Measurements from ENCODE around the gene MYO1D. TPM values are rescaled to one million over a fixed set of nuclear protein-coding genes. Genes with fewer than 3 reads are reported as not detected.
A peak's percentile ranks its signal among the peaks of the same experiment; 100 is the strongest.
"Not testable (repeated sequence)": the region's sequence is repeated elsewhere in the genome, so short reads cannot be mapped to it uniquely, and the experiment has no call there.

The MYO1D gene
- polyA plus RNA-seq, 3 donors, result 27.1 to 29.8 (median 27.4) TPM

DNA sequence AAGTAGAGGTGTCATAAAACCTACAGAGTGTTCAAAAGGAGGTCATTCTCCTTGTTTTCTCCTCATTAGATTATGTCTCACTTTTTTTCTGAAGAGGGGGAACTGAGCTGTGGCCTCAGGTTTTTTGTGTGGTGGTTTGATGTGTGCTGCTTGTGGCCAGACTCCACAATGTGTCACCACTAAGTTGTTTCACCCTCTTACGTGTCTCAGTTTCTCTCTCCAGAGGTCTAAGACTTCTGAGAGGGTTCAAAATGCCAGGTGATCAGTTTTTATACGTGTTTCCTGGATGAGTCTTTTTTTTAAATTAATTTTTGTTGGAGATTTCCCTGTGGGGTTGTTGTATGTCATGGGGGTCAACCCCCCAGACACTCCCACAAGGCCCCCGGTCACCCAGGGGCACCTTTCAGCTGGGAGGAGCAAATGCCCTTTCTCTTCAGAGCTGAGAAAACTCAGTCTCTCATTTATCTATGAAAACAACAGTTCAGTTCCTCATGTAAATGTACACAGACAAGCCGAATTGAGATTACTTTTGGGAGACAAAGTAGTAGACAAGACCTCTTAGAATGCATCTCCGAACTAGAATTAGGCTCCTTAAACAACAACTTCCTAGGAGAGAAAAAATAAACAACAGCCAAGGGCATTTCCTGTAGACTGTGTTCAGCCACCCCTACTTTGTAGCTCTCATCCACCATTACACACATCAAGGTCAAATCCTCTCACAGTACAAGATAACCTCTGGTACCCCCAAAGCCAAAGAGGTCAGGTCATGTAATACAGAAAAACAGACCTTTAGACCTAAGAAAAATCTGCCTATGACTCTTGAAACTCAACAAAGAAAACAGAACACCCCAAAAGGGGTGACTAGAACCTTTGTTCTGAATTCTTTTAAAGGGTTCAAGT lies 27.1 kb upstream of the MYO1D start:
- no peak for DNase-seq (ENCODE audit: extremely low read depth in 1 of 11, low read depth in 9 of 11, low spot score in 4 of 11)

DNA sequence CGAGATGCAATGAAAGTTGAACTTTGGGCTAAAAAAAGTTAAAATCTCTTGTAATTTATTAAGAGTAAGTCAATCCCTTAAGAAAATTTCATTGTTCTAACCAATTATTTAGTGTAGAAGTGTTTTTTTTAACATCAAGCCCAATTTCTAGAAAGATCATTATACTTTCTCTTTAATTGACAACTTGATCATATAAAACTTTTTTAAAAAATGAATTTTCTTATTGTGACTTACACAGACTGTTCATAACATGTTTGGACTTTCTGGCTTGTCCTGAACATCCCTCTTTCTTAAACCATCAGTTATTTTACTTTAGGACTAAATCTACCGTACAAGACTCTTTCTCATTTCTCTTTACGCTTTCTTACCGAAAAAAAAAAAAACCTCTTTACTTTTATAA lies 24.8 kb upstream of the MYO1D start:
- no peak for DNase-seq (ENCODE audit: extremely low read depth in 1 of 11, low read depth in 9 of 11, low spot score in 4 of 11)

DNA sequence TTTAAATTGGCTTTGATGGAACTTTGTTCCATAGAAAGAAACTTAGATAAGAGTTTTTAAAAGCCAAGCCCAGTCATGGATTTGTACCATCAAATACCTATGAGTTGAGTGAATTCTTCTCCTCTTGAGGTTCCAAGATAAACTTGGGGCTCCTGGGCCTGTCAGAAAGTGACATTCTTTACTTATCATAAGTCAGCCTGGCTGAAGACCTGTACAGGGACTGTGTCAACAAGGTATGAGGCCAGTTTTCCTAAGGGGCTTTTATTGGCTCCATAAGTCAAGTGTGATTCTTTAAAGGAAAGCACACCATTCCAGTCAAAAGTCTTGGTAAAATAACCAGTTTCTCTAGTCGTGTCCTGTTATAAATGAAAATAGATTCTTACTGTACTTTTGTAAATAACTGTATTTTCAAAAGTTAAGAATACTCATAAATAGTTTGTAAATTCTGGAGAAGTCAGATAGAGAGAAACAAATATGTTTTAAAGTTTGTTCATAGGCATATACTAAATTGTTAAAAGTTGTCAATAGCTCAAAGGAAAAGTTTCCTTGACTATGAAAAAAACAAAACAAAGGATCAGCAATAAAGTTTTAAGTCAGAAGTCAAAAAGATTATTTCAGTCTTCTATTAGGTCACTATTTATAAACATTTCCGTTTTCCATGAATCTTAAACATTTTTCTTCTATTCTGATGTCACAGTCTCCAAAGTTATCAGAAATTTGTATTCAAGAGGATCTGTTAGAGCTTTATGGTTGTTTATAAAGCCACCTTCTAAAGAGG lies 22.5 kb upstream of the MYO1D start:
- DNase-seq (ENCODE audit: extremely low read depth in 1 of 11, low read depth in 9 of 11, low spot score in 4 of 11), result no peak

DNA sequence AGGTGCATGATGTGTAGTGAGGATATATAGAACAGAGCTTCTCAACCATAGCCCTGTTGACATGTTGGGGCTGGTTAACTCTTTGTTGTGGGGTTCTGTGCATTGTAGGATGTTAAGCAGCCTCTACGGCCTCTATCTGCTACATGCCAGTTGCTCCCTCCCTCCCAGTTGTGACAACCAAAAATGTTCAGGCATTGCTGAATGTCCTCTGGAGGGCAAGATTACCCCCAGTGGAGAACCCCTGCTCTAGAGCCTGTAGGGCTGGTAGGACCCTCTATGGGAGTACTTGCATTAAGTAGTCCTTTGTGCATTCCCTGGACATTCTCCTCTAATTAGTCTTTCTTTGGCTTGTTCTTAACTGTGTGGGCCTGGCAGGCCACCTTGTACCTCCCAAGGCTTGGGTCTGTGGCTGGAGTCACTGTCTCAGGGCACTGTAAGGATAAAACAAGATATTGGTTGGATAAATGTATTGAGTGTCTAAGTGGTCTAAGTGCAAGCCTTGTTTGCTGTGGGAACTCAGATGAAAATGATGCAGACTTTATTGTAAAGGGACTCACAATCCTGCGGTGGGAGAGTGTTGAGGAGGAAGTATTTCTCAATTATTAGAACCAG lies 19.8 kb upstream of the MYO1D start:
- no peak for DNase-seq (ENCODE audit: extremely low read depth in 1 of 11, low read depth in 9 of 11, low spot score in 4 of 11)

DNA sequence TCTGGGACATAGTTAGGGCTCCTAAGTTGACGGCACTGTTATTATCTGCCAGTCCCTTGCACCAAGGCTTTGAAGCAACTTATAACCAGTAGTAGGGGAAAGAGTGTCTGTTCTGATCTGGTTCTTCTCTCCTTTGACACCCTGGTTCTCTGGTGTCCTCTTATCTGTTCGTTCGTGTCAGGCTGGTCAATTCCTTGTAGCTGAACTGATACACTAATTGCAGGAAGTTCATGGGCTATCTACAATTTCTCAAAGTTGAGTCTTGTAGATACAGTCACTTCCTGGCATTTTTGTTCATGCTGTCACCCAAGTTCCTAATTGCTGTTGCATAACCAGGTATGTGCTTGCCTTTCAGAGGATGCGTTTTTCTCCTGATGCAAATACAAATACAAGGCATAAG lies 17.3 kb upstream of the MYO1D start:
- DNase-seq (ENCODE audit: extremely low read depth in 1 of 11, low read depth in 9 of 11, low spot score in 4 of 11), result no peak

DNA sequence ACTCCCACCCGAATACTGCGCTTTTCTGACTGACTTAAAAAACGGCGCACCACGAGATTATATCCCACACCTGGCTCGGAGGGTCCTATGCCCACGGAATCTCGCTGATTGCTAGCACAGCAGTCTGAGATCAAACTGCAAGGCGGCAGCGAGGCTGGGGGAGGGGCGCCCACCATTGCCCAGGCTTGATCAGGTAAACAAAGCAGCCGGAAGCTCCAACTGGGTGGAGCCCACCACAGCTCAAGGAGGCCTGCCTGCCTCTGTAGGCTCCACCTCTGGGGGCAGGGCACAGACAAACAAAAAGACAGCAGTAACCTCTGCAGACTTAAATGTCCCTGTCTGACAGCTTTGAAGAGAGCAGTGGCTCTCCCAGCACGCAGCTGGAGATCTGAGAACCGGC lies 10.5 kb upstream of the MYO1D start:
- DNase-seq (ENCODE audit: extremely low read depth in 1 of 11, low read depth in 9 of 11, low spot score in 4 of 11), result not testable (repeated sequence)

DNA sequence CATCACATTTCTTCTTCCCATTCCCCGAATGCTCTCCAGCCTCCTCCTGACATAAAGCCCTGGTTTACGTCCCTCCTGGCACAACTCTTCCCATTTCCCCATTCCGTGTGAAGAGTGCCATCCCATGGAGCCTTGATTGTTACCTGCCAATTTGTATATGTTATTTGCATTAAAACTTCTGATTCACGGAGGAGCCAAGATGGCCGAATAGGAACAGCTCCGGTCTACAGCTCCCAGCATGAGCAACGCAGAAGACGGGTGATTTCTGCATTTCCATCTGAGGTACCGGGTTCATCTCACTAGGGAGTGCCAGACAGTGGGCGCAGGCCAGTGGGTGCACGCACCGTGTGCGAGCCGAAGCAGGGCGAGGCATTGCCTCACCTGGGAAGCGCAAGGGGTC lies 10.0 kb upstream of the MYO1D start:
- not testable (repeated sequence) for DNase-seq (ENCODE audit: extremely low read depth in 1 of 11, low read depth in 9 of 11, low spot score in 4 of 11)

DNA sequence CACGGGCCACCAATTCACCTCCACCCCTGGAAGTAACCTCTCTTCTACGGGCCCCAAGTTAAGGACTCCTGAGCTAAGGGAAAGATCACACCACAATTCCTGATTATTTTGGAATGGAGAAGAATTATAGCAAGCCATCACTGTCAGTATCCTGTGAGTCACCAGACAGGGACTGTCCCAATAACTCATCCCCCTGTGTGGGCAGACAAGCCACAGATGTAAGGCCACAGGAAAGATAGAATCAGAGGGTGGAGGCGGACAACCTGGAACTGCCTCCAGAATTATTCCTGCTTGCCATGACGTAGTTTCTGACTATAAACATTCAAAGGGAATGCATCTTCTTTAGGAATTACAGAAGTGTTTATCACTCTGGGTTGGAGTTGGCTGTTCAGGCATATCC lies 5.8 kb upstream of the MYO1D start:
- no peak for DNase-seq (ENCODE audit: extremely low read depth in 1 of 11, low read depth in 9 of 11, low spot score in 4 of 11)

DNA sequence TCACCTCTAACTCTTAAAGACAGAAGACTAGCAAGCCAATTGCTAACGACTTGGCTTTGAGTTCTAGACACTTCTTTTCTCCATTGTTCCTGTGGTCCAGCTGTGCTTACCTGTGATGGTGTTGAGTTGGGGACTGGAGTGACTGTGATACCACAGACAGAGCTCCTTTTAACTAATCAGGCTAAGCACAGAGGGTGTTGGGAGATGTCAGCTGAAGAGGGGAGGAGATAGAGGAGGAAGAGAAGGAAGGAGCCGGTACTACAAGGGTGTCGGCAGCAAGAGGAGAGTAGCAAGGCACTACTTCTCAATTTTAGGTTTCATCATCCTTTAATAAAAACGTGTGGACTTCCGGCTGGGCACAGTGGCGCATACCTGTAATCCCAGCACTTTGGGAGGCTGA lies 5.1 kb upstream of the MYO1D start:
- DNase-seq (ENCODE audit: extremely low read depth in 1 of 11, low read depth in 9 of 11, low spot score in 4 of 11), result no peak

DNA sequence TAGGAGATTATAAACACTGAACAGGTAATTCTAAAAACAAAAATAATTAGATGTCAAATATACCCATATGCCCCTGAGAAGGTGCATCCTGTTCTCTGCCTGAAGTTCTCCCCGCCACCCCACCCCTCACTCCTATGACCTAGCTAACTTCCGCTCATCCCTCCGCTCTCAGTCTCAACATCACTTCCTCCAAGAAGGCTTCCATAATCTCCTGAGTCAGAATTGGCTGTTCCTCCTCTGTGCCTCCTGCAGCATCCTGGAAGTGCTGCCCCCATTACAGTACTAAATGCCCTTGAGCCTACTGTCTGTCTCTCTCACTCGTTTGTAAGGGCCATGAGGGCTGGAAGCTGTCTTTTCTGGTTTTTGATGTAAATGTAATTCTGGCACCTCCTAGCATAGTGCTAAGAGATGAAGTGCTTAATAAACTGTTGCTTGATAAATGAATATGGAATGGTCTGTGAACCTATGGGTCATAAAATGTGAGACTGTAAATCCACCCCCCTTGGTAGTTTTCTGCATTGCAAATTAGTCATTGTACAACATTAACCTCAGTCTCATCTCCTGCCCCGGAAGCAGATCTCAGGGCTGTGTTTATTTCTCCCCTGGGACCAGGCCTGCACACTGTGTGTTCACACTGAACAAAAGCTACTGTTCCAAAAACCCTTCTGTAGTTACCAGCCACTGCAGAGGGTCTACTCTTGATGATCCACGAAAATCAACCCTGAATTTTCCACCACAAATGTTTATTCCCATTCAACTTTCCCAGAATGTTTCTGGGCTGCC lies 3.9 kb upstream of the MYO1D start:
- no peak for DNase-seq (ENCODE audit: extremely low read depth in 1 of 11, low read depth in 9 of 11, low spot score in 4 of 11)

DNA sequence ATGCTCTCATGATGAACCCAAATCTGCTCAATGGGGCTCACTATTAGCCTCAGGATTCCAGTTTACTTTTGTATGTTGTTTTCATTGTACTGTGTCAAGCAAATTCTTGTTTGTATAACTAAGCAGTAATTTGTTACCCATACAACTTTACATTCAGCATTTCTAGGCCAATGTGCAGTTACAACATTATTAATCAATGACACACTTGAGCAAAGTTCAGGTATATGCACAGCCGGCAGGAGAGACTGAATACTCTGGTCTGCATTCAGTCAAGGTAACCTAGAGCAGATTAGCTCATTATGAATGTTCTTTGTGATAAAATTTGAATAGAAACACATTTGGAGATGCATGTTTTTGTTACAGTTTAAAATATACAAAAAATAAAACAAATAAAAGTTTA lies 2.2 kb upstream of the MYO1D start:
- DNase-seq (ENCODE audit: extremely low read depth in 1 of 11, low read depth in 9 of 11, low spot score in 4 of 11), result no peak

DNA sequence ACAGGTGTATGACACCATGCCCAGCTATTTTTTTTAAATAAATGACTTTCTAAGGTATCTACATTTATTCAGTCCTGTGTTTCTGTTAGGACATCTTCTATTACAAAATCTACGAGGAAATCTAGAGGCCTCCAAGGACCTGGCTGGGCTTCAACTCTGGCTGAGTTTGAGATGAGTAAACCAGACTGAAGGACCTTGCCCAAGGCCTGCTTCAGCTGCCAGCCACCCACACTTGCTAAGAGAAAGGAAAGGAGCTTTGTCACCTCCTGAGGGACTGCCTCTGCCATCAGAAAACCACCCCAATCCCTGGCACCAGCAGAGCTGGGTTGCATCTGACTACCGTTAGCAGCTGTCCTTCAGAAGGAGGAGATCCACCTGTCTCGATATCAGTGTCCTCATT lies 1.3 kb upstream of the MYO1D start:
- DNase-seq (ENCODE audit: extremely low read depth in 1 of 11, low read depth in 9 of 11, low spot score in 4 of 11), result no peak

DNA sequence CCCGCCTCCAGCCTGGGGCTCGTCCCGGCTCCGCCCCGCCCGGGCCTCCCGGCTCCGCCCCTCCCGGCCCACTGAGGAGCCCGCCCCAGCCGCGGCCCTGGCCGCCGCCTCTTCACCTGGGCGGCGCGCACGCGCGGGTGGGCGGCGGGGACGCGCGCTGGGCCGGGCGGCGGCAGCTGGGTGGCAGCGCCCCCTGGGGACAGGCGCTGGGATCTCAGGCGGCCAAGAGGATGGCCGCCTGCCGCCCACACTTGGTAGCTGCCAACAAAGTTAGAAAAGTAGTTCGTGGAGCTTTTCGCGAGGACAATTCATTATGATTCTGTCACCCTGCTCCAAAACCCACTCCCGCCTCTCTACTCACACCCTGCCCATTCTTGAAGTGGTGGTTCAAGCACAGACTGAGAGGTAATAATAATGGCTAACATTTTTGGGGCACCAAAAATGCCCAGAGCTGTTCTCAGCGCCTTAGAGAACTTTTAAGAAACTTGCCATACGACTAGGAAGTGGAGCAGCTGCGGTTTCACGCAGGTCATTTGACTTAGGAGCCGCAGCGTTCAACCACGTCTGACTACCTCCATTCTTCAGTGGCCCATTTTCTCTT lies 340 bp upstream of the MYO1D start:
- DNase-seq (ENCODE audit: extremely low read depth in 1 of 11, low read depth in 9 of 11, low spot score in 4 of 11), result peak; percentile 70 to 90 (median 85)

DNA sequence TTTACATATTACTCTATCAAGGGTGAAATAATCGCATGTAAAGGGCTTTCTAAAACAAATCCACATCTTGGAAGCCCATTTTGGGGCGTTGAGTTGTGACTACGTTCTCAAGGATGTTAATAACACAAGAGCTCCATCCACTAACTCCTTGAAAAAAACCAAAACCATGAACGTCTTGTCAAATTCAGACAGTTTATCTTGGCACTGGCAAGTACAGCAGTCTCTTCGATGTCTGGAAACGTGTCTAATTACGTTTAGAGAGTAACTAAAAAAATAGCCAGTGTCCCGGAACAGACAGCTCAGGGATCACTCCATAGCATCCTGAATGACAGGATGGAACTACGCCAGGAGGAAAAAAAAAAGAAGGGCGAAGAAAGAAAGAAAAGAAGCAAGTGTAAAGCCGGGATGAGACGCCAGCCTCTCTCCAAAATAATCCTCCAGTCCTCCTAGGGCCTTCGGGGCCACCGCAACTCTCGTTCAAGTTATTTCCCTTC lies 954 bp downstream of the MYO1D start:
- peak in 5 of 11 donors; percentile 22 to 46 (median 31) for DNase-seq (ENCODE audit: extremely low read depth in 1 of 11, low read depth in 9 of 11, low spot score in 4 of 11)

DNA sequence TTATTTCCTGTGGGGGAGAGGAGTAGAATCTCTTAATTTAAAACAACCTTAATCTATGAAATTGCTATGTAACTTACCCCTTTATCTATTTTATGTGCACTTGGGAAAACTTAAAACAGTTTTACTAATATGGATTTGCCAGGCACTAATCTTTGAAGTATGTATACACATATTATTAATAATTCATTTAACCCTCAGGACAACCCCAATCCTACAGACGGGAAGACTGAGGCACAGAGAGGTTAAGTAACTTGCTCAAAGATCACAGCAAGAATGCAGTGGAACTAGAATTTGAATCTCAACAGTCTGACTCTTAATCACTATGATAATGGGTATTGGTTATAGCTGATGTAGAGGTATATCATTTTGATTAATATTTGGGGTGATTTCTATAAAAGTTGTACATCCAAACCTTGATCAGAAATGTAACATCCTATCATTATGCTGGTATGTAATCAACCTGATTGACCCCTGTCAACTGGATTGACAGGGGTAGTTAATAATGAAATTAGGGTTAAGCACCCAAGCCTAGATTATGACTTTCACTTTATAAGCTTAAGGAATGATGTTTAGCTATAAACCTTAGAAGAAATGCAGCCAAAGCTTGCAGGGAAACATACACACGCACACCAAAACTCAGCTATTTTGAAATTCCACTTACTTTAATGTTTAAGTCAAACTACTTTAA lies 1.6 kb downstream of the MYO1D start:
- no peak for DNase-seq (ENCODE audit: extremely low read depth in 1 of 11, low read depth in 9 of 11, low spot score in 4 of 11)

DNA sequence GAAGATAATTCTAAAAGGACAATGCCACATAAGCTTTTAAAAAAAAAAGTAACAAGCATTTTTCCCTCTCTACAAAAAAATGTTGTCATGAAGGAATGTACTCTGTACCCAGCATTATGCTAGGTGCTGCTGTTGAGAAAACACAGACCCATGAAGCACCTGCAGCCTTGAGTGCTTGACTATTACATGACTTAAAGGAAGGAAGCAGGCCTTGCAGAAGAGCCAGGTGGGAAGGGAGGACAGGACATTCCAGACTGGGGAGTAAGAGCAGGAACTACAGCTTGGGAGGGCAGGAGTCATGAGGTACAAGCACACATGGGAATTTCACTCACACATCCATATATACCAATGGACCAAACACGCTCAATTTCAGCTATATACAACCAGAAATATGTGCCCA lies 3.8 kb downstream of the MYO1D start:
- DNase-seq (ENCODE audit: extremely low read depth in 1 of 11, low read depth in 9 of 11, low spot score in 4 of 11), result no peak

DNA sequence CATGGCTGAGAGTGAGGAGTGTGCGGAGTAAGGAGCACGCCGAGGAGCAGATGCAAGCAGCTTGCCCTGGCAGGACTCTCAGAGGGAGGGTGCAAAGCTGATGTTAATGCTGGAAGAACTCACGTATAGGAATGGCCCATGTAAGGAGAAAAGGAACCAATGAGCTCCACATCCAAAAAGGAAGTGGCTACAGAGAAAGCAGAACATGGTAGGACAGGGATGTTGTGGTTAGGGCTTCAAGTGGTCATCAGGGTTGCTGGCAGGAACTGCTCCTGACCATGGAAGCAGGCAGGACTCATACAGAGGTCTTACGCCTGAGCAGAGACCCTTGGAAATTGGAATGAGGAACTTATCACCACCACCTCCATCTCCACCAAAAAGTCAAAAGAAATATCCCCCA lies 5.2 kb downstream of the MYO1D start:
- no peak for DNase-seq (ENCODE audit: extremely low read depth in 1 of 11, low read depth in 9 of 11, low spot score in 4 of 11)

DNA sequence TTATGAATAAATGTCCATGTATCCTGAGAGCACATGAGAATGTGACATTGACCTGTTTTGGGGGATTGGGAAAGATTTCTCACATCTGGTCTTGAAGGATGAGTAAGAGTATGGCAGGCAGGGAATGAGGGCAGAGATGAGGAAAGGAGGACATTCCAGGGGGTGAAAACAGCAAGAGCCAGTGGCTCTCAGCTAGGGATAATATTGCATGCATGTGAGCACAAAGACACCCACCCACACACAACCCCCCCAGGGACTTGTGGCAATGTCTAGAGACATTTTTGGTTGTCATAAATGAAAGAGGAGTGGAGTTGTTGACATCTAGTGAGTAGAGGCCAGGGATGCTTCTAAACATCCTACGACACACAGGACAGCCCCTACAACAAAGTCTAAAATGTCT lies 6.0 kb downstream of the MYO1D start:
- no peak for DNase-seq (ENCODE audit: extremely low read depth in 1 of 11, low read depth in 9 of 11, low spot score in 4 of 11)
